Umbilical cord (tissue), 2 donors: ENCODE measurements around the gene IFNGR1. TPM values are rescaled to one million over a fixed set of nuclear protein-coding genes. Genes with fewer than 3 reads are reported as not detected.
"Not testable (repeated sequence)": the region's sequence is repeated elsewhere in the genome, so short reads cannot be mapped to it uniquely, and the experiment has no call there.

Experiments used
- DNase-seq: peaks from one replicate; pipeline ENCODE4 v3.0.0-alpha.2; 2015; ENCODE audit warnings: low spot score
- total RNA-seq: library from RNA; depleted of rRNA; stranded (reverse); fragments of >200 nt; gene quantifications from one replicate; pipeline ENCODE4 v1.2.3, GENCODE V29; 2014; ENCODE audit warnings: low replicate concordance; ENCODE audit not compliant: insufficient read depth

IFNGR1 gene
- 72.0 TPM for total RNA-seq

- peak; percentile 97 for DNase-seq
These were observed at the start of gene IFNGR1 for GRCh38 chr6:137218917-137219663. Gene IFNGR1, minus strand, starts transcription at chr6:137219385. Its CDS starts 58 bp downstream, at chr6:137219327.

GRCh38 chr6:137268911-137269310, 49.7 kb upstream of the IFNGR1 start:
- no peak for DNase-seq

GRCh38 chr6:137266309-137266586, 47.1 kb upstream of the IFNGR1 start:
- no peak for DNase-seq

- no peak for DNase-seq
These were observed 46.5 kb upstream of the IFNGR1 start for GRCh38 chr6:137265561-137266308.

- no peak for DNase-seq
These were observed 45.3 kb upstream of the IFNGR1 start for GRCh38 chr6:137264311-137265075.

- no peak for DNase-seq
These were observed 42.6 kb upstream of the IFNGR1 start for GRCh38 chr6:137261761-137262160.

GRCh38 chr6:137261361-137261760, 42.2 kb upstream of the IFNGR1 start:
- no peak for DNase-seq

- DNase-seq: no peak
These were observed 41.0 kb upstream of the IFNGR1 start for GRCh38 chr6:137260217-137260616.

GRCh38 chr6:137259349-137259748, 40.2 kb upstream of the IFNGR1 start:
- DNase-seq: no peak

GRCh38 chr6:137258170-137258569, 39.0 kb upstream of the IFNGR1 start:
- no peak for DNase-seq

GRCh38 chr6:137256350-137257103, 37.3 kb upstream of the IFNGR1 start:
- DNase-seq: no peak

- DNase-seq: no peak
These were observed 35.8 kb upstream of the IFNGR1 start for GRCh38 chr6:137254966-137255365.

GRCh38 chr6:137254430-137254829, 35.2 kb upstream of the IFNGR1 start:
- DNase-seq: not testable (repeated sequence)

GRCh38 chr6:137248702-137249101, 29.5 kb upstream of the IFNGR1 start:
- no peak for DNase-seq

GRCh38 chr6:137247724-137248123, 28.5 kb upstream of the IFNGR1 start:
- DNase-seq: no peak

GRCh38 chr6:137246791-137247202, 27.6 kb upstream of the IFNGR1 start:
- DNase-seq: no peak

GRCh38 chr6:137246164-137246563, 27.0 kb upstream of the IFNGR1 start:
- DNase-seq: no peak

- no peak for DNase-seq
These were observed 22.4 kb upstream of the IFNGR1 start for GRCh38 chr6:137241481-137242038.

- DNase-seq: peak; percentile 54
These were observed 21.0 kb upstream of the IFNGR1 start for GRCh38 chr6:137240168-137240567.

GRCh38 chr6:137237413-137238170, 18.4 kb upstream of the IFNGR1 start:
- DNase-seq: no peak
